ENCODE data around the gene MRPL23. TPM values are rescaled to one million over a fixed set of nuclear protein-coding genes. Genes with fewer than 3 reads are reported as not detected.

Gene MRPL23
- total and polyA plus RNA-seq, 9 of the 15 experiments (the other 6 are each of a cell fraction or from before 2014, with no cell fraction given): 0.44 to 109 (median 37.4) TPM

- Histone ChIP-seq H3K9me3 (replicated peaks; ENCODE audit: control insufficient read depth, insufficient read depth, low read depth, low read length) (no peaks in the 10 kb centered on the region), H3K9ac (ENCODE audit: insufficient read depth in 1 of 2, low read depth in 2 of 2, low read length in 2 of 2) (no peak overlapping the region), H3K79me2 (ENCODE audit: control insufficient read depth, insufficient read depth, low read length) (no peaks in the 10 kb centered on the region), H3K4me3 (no peak overlapping the region), H3K9me1 (ENCODE audit: control insufficient read depth, insufficient read depth, low read length) (no peaks in the 10 kb centered on the region), H3K4me2 (ENCODE audit: insufficient read depth, low read length) (no peak overlapping the region), H4K20me1 (replicated peaks; ENCODE audit: control insufficient read depth, insufficient read depth, low read length) (no peaks in the 10 kb centered on the region), H2AFZ (ENCODE audit: low read depth, low read length) (no peak overlapping the region), H3K27me3 (ENCODE audit: control insufficient read depth in 2 of 2, insufficient read depth in 2 of 2, low read length in 2 of 2) (no peaks in the 10 kb centered on the region), H3K36me3 (ENCODE audit: control insufficient read depth, insufficient read depth, low read length) (no peaks in the 10 kb centered on the region), H3K4me1 (replicated peaks in 1 of 2; ENCODE audit: control insufficient read depth in 2 of 2, insufficient read depth in 2 of 2, low read length in 2 of 2) (no peaks in the 10 kb centered on the region; a peak in 1 of 5 replicates), H3K27ac (ENCODE audit: extremely low read depth, low read depth, low read length) (no peak overlapping the region)
- in situ Hi-C loops (cut with MboI): no loop called here
- DNase-seq (ENCODE audit: extremely low read depth in 1 of 4, low spot score in 3 of 4) (no peak), ATAC-seq (no peak), FAIRE-seq (no peak)
- intact Hi-C loops (cut with micrococcal nuclease): no loop called here
- WGBS (ENCODE audit: insufficient coverage, low coverage, missing lambda C conversion rate): no CpG with 5 or more reads among the region's 13 CpGs
- ChIA-PET CTCF (ENCODE audit: low intra/inter-chr PET ratio) (interaction anchor here (0.6 kb wide), 1 partner anchor 157 kb away, joined by 3 read pairs; no protein-coding TSS in a partner anchor), POLR2A (interaction anchor here (0.6 kb wide), 1 partner anchor 19 kb away, joined by 4 read pairs; no protein-coding TSS in a partner anchor)
- no TSS peak for BruUV-seq (replicated peaks)
- TF ChIP-seq ZNF23 (CRISPR knock-in tag; IDR thresholded peaks at IDR 0.05) (no peak), PHB2 (IDR thresholded peaks at IDR 0.05; ENCODE audit: low read depth) (no peak), ILK (tag; IDR thresholded peaks at IDR 0.05; ENCODE audit: borderline replicate concordance, low read depth) (no peak), PREB (CRISPR knock-in tag; IDR thresholded peaks at IDR 0.05) (no peak), PRMT5 (CRISPR knock-in tag; IDR thresholded peaks at IDR 0.05) (no peak), RB1 (IDR thresholded peaks at IDR 0.05; ENCODE audit: low read depth) (no peak), SMARCA5 (IDR thresholded peaks at IDR 0.05) (no peak), REST (IDR thresholded peaks at IDR 0.05; ENCODE audit: borderline replicate concordance) (no peak), REST (CRISPR knock-in tag; IDR thresholded peaks at IDR 0.05; ENCODE audit: low read depth) (no peak)
- TF ChIP-seq, protein P1, sequence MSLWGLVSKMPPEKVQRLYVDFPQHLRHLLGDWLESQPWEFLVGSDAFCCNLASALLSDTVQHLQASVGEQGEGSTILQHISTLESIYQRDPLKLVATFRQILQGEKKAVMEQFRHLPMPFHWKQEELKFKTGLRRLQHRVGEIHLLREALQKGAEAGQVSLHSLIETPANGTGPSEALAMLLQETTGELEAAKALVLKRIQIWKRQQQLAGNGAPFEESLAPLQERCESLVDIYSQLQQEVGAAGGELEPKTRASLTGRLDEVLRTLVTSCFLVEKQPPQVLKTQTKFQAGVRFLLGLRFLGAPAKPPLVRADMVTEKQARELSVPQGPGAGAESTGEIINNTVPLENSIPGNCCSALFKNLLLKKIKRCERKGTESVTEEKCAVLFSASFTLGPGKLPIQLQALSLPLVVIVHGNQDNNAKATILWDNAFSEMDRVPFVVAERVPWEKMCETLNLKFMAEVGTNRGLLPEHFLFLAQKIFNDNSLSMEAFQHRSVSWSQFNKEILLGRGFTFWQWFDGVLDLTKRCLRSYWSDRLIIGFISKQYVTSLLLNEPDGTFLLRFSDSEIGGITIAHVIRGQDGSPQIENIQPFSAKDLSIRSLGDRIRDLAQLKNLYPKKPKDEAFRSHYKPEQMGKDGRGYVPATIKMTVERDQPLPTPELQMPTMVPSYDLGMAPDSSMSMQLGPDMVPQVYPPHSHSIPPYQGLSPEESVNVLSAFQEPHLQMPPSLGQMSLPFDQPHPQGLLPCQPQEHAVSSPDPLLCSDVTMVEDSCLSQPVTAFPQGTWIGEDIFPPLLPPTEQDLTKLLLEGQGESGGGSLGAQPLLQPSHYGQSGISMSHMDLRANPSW (CRISPR knock-in tag; IDR thresholded peaks at IDR 0.05): no peak
Observed at GRCh38 chr11:1994121-1994520, 47.0 kb downstream of the MRPL23 start.

All from K562 (cell line).